HG03439 (cell line): ENCODE results near the gene RBM8A.

ENCODE experiments used
- ATAC-seq: cut with Tn5 transposase; IDR thresholded peaks from one replicate; pipeline ENCODE4 v1.9.1; 2021; ENCODE audit warnings: mild to moderate bottlenecking, moderate library complexity; ENCODE audit not compliant: unreplicated experiment

The RBM8A gene

DNA sequence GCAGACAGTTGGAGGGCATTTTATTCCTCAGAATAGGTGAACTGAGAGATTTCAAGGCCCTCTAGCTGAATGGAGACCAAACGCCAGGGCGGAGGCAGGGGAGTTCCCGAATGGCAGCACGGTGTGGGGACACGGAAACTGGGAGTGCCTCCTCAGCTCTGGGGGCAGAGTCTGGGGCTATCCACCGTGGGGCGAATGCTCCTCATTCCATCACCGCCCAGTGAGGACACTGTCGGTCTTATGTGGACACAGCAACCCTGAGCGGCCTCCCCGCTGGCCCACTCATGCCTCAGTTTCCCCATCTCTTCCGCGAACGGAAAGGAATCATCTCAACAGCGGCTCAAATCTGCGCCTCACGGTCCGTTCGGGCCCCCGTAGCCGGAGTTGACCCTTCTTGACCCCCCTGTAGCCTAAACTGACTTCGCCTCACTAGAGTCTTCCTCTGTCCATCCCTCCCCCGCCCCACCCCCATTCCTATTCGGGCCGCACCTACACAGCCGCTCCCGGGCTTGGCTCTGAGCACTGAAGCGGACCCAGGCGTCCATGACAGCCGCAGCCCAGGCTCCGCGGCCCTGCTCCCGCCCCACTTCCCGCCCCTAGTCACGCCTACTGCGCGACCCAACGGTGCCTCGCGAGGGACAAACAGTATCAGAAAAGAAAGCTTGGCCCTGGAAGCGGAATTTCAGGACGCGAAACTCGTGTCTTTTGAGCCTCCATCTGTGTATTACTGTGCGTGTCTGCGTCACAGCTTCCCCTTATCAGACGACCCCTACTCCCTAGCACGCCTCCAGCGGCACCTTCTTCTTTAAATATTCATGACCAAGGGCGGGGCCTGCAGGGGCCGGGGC is 8.9 kb downstream of the RBM8A start, which contains the start of gene PEX11B:
TSS of gene PEX11B (minus strand) at position 574 of the 848 bp plus-strand sequence. CDS start at position 545, 29 bp downstream.
- ATAC-seq, result peak; percentile 85

- ATAC-seq, result no peak
These were observed 9.7 kb downstream of the RBM8A start for GRCh38 chr1:145917595-145917994.

- no peak for ATAC-seq
These were observed 10.5 kb downstream of the RBM8A start for GRCh38 chr1:145916745-145917144.

DNA sequence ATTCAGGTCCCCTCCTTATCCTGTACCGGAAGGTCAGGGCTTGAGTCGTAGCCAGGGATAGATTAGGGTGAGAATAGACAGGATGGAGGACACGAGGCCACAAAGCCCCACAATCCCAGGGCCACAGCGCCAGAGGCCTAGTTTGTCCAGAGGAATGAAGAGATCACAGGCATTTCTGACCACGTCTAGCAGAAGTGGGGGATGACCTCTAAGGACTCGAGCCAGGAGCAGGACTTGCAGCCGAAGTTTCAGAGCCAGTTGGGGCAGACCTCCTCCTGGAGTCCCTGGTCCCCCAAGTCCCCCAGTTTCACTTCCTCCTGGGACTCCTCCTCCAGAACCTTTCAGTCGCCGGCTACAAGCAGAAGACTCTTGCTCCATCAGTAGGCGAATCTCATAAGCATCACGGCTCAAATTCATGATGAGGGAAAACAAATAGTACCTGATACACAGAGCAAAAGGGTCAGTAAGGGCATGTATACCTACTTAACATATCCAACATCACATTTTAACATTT is 15.1 kb downstream of the RBM8A start:
- no peak for ATAC-seq

- no peak for ATAC-seq
These were observed 18.6 kb downstream of the RBM8A start for GRCh38 chr1:145908653-145909052.

GRCh38 chr1:145906954-145907753 is 20.1 kb downstream of the RBM8A start:
- ATAC-seq, result no peak

GRCh38 chr1:145901312-145902021 is 25.8 kb downstream of the RBM8A start:
- ATAC-seq, result no peak

DNA sequence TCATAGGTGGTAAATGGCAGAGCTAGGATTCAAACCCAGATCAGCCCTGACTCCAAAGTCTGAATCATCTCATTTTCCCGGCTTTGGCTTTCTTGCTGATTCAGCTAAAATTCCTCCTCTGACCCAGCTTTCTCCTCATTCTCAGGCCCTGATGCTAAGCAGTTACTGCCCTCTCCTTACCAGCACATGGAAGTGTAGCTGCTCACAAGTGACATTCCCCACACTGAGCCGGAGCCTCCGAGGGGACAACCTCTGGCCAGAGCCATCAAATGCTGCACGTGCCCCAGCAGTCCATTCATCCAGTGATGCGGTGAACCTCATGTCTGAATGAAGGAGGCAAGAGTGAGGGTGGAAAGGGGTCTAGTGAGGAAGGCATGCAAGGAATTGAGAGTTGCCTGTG is 28.5 kb downstream of the RBM8A start:
- ATAC-seq, result no peak

DNA sequence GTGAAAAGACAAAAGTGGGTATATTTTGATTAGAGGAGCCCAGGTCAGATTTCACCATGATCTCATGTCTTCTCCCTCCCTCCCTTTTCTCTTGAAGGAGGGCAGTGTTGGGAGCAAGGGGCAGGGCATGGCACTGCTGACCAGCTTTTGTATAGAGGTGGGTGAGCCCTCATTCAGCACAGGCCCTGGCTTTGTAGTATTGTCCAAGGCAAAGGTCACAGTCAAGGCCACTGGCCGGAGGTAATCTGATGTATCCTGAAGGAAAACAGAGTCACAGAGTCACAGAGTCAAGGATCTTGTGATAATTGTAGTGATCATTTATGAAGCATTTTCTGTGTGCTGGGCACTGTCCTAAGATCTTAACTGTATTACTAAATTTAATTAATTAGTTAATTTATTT is 29.3 kb downstream of the RBM8A start:
- no peak for ATAC-seq

GRCh38 chr1:145895471-145895870 is 31.8 kb downstream of the RBM8A start:
- no peak for ATAC-seq

DNA sequence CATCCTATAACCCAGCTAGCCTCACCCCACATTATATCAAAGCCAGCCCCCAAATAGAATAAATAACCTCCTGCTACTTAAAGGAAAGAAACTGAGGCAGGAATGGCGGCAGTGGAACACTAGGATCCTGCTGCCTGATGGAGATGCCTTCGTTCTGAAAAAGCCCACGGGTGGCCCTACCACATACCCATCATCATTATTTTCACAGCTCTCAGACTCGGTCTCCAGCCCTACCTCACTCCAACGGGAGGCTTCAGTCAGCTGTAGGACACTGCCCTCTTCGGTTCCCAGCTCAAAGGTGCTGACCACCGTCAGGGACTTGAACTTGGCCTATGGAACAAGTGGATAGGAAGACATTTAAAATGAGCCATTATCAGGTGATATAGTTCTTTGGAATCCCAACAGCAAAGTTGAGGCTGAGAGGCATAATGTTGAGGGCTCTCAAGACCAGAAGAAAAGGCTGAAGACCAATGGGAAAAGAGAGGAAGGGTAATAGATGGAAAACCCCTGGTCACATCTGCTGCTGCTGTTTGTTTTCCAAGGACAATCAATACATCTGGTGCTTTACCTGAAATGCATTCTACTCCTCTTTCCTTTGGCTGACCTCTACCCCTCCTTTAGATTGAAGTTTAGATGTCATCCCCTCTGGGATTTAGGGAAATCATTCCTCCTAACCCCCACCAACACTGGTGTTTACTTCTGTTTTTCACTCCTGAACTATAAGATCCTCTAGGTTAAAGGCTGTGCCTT is 33.8 kb downstream of the RBM8A start:
- no peak for ATAC-seq

DNA sequence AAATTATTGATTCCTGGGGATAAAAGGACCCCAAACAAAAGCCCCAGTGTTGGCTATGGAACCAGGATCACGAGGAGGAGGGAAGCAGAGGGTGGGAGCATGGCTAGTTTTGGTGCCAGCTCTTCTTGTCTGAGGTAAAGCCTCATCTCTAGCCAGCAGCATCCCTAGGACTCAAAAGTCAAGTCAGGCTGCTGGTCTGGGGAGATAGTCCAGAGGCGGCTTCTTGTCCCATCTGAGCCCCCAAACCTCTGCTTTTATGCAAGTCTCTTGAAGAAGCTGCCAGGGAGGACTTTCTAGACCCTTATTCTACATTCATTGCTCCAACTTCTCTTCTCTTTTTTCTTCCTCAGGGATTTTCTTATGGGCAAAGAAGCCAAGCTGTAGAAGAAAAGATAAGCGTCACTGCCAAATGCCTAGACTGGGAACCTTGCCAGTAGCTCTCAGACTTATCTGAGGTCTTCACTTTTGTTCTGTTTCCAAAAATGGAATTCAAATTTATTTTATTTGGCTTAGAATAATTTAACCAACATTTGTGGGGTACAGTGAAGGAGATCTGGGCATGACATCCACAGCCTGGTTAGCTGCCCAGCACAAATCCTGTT is 34.7 kb downstream of the RBM8A start:
- ATAC-seq, result no peak

DNA sequence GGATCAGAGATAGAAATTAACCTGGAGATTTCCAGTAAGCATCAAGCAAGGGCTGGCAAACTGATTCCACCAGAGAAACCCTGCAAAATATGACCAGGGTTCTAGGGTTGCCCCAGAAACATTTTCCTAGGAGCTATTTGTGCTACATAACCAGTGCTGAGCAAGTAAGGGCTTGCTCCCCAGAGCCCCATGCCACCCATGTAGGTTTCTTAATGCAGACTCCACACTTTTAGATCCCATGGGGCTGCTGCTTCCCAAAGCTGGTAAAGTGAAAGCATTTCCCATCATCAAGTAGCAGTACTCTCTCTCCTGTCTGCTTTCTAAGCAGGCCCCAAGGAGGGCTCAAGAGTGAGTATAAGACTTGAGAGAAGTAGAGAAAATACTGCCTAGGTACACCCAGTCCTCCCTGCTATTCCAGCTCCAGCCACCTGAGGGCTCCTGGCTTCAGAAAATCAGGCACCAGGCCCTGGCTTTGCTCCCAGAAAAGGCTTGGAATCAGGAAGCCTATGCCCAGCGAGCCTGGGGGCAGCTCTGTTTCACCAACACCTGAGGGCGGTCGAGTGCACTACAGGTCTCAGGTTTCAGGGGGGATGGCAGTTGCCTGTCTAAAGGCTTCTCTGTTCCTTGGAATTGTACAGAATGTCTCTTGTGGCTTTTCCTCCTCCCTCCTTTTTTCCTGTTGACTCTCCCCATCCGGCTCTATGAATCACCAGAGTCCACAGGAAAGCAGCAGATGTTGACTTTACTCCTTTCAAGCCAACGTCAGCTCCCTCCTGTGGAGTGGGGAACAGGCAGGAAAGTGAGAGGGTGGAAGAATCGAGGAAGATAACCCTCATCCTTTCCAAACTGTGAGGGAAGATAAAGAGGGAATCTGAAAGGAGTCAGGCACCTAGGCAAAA is 35.4 kb downstream of the RBM8A start:
- ATAC-seq, result no peak

- ATAC-seq, result no peak
These were observed 36.1 kb downstream of the RBM8A start for GRCh38 chr1:145891143-145891542.

- ATAC-seq, result no peak
These were observed 37.6 kb downstream of the RBM8A start for GRCh38 chr1:145889722-145890121.

DNA sequence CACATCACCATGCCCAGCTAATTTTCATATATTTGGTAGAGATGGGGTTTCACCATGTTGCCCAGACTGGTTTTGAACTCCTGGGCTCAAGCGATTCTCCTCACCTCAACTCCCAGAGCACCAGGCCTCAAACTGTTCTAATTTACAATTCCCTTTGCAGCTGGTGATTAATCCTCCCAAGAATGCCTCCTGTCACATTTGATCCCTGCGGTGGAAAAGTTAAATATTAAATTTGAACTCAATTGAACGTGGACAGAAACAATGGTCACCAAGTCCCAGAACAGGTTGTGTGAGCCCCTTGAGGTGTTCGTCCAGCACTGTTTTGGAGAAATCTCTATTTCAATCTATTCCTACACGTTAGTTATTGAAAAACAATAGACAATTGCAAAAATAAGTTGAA is 39.7 kb downstream of the RBM8A start:
- no peak for ATAC-seq

- no peak for ATAC-seq
These were observed 40.5 kb downstream of the RBM8A start for GRCh38 chr1:145886816-145887215.

GRCh38 chr1:145886390-145886789 is 40.9 kb downstream of the RBM8A start:
- ATAC-seq, result no peak

DNA sequence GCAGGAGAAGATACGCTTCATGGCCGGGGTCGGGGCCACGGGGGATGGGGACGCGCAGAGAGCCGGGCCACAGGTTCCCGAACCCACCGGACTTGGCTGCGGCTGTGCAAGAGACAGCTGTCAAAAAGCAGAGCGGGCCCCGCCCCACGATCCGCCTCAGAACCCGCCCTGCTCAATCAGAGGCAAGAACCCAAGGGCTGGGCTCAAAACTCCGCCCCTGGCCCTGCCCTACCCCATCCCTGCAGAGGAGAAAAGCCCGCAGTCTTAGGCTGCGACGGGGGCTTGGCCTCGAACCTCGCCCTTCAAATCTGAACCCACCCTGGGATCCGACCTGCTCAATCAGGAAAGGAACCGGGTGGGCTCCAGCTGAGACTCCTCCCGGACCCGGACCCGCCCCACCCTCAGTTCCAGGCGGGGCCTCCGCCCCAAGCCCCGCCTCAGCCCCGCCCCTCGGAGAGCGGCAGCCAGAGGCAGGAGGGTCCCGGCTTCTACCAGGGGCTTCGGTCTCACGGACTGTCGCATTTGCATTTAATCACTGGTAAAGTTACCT is 41.5 kb downstream of the RBM8A start, which contains the start of gene ANKRD35:
TSS of gene ANKRD35 (minus strand) at position 129 of the 550 bp plus-strand sequence. CDS start at position 21, 108 bp downstream.
- peak; percentile 96 for ATAC-seq
